Loucy (cell line): ENCODE data around the gene DDX31.

Experiments used
- H2AFZ ChIP-seq: fragments of 200-600 bp; sonication (generic); 2 replicates; pipeline ENCODE4 v1.6.0; 2016; ENCODE audit warnings: antibody characterized with exemption, mild to moderate bottlenecking, low read length, moderate library complexity
- H3F3A ChIP-seq: fragments of 200-600 bp; 2 replicates; pipeline ENCODE4 v1.6.0; 2016; ENCODE audit warnings: antibody characterized with exemption, low read depth, mild to moderate bottlenecking
- H3K27me3 ChIP-seq: fragments of 200-600 bp; sonication (generic); 2 replicates; pipeline ENCODE4 v1.6.1; 2014; ENCODE audit warnings: low read length, mild to moderate bottlenecking; ENCODE audit not compliant: insufficient read depth, poor library complexity, severe bottlenecking
- H3K36me3 ChIP-seq: fragments of 200-600 bp; sonication (generic); 2 replicates; pipeline ENCODE4 v1.6.1; 2016; ENCODE audit warnings: low read length; ENCODE audit not compliant: insufficient read depth
- H3K4me1 ChIP-seq: fragments of 200-600 bp; sonication (generic); 2 replicates; pipeline ENCODE4 v1.5.1; 2014; ENCODE audit warnings: low read length, mild to moderate bottlenecking; ENCODE audit not compliant: insufficient read depth, poor library complexity, severe bottlenecking
- H3K4me2 ChIP-seq: fragments of 200-600 bp; sonication (generic); 2 replicates; pipeline ENCODE4 v1.6.0; 2014; ENCODE audit warnings: antibody characterized with exemption, low read length, low read depth, mild to moderate bottlenecking; ENCODE audit not compliant: poor library complexity, severe bottlenecking
- H3K4me3 ChIP-seq: fragments of 200-600 bp; sonication (generic); 2 replicates; pipeline ENCODE4 v1.5.1; 2014; ENCODE audit warnings: low read length, mild to moderate bottlenecking, mixed read lengths; ENCODE audit not compliant: poor library complexity, severe bottlenecking
- H3K79me2 ChIP-seq: fragments of 200-600 bp; sonication (generic); 2 replicates; pipeline ENCODE4 v1.6.1; 2014; ENCODE audit warnings: low read length; ENCODE audit not compliant: insufficient read depth
- H3K9ac ChIP-seq: fragments of 200-600 bp; sonication (generic); 2 replicates; pipeline ENCODE4 v1.6.0; 2014; ENCODE audit warnings: mild to moderate bottlenecking, low read depth, low read length, moderate library complexity; ENCODE audit not compliant: poor library complexity, severe bottlenecking
- H3K9me2 ChIP-seq: fragments of 200-600 bp; sonication (generic); replicated peaks from 2 replicates; pipeline ENCODE4 v1.6.1; 2016; ENCODE audit warnings: low read depth, low read length, mixed read lengths
- H3K9me3 ChIP-seq: fragments of 200-600 bp; sonication (generic); 2 replicates; pipeline ENCODE4 v1.6.1; 2014; ENCODE audit warnings: mild to moderate bottlenecking, antibody characterized with exemption, low read length, low read depth; ENCODE audit not compliant: insufficient read depth
- H4K20me1 ChIP-seq: fragments of 200-600 bp; sonication (generic); 2 replicates; pipeline ENCODE4 v1.6.0; 2014; ENCODE audit warnings: antibody characterized with exemption, low read length, mild to moderate bottlenecking; ENCODE audit not compliant: insufficient read depth, poor library complexity, severe bottlenecking
- EZH2phosphoT487 ChIP-seq: fragments of 200-600 bp; IDR thresholded peaks from 2 replicates; pipeline ENCODE4 v1.6.1; 2018; ENCODE audit warnings: antibody characterized with exemption, mild to moderate bottlenecking, moderate library complexity, borderline replicate concordance
- TF ChIP-seq, protein P1 (sequence below): fragments of 200-600 bp; sonication (generic); conservative IDR thresholded peaks from 2 replicates; pipeline ENCODE4 v1.5.1; 2014; ENCODE audit warnings: mild to moderate bottlenecking, antibody characterized with exemption, low read length

DDX31 gene

GRCh38 chr9:132578367-132578932 lies 91.3 kb downstream of the DDX31 start:
- H4K20me1 ChIP-seq, result no peaks in the 10 kb centered on the region
- no peak overlapping the region for H3K9ac ChIP-seq
- TF ChIP-seq EZH2phosphoT487, result no peak
- TF ChIP-seq, protein P1, sequence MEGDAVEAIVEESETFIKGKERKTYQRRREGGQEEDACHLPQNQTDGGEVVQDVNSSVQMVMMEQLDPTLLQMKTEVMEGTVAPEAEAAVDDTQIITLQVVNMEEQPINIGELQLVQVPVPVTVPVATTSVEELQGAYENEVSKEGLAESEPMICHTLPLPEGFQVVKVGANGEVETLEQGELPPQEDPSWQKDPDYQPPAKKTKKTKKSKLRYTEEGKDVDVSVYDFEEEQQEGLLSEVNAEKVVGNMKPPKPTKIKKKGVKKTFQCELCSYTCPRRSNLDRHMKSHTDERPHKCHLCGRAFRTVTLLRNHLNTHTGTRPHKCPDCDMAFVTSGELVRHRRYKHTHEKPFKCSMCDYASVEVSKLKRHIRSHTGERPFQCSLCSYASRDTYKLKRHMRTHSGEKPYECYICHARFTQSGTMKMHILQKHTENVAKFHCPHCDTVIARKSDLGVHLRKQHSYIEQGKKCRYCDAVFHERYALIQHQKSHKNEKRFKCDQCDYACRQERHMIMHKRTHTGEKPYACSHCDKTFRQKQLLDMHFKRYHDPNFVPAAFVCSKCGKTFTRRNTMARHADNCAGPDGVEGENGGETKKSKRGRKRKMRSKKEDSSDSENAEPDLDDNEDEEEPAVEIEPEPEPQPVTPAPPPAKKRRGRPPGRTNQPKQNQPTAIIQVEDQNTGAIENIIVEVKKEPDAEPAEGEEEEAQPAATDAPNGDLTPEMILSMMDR, result no peak
- H3K4me1 ChIP-seq, result no peaks in the 10 kb centered on the region
- no peaks in the 10 kb centered on the region for H3K9me2 ChIP-seq
- H3K27me3 ChIP-seq, result no peaks in the 10 kb centered on the region
- no peaks in the 10 kb centered on the region for H3F3A ChIP-seq
- no peaks in the 10 kb centered on the region for H3K9me3 ChIP-seq
- no peaks in the 10 kb centered on the region for H3K79me2 ChIP-seq
- H3K36me3 ChIP-seq, result no peaks in the 10 kb centered on the region
- H3K4me2 ChIP-seq, result no peak overlapping the region
- H3K4me3 ChIP-seq, result no peak overlapping the region
- no peak overlapping the region for H2AFZ ChIP-seq

DNA sequence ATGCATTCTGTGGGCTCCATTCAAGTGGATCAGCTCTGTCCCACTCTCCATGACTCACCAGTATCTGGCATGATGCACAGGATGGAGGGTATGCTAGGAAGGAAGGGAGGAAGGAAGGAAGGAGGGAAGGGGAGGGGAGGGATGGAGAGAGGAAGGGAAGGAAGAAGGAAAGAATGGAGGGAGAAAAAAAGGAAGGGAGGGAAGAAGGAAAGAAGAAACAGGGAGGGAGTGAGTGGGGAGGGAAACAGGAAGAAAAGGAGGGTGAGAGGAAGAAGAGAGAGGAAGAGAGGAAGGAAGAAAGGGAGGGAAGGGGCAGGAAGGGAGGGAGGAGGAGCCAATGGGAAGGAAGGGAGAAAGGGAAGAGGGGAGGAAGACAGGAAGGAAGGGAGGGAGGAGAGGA lies 92.7 kb downstream of the DDX31 start:
- Histone ChIP-seq H3K9ac (no peak overlapping the region), H3F3A (no peaks in the 10 kb centered on the region), H3K9me3 (no peaks in the 10 kb centered on the region), H3K36me3 (no peaks in the 10 kb centered on the region), H3K79me2 (no peaks in the 10 kb centered on the region), H3K4me2 (no peak overlapping the region), H4K20me1 (no peaks in the 10 kb centered on the region), H3K4me1 (no peaks in the 10 kb centered on the region), H2AFZ (no peak overlapping the region), H3K9me2 (no peaks in the 10 kb centered on the region), H3K4me3 (no peak overlapping the region), H3K27me3 (no peaks in the 10 kb centered on the region)
- no peak for TF ChIP-seq EZH2phosphoT487
- TF ChIP-seq, protein P1, result no peak

GRCh38 chr9:132575811-132576210 lies 94.0 kb downstream of the DDX31 start:
- no peaks in the 10 kb centered on the region for H3K4me1 ChIP-seq
- H3K9me3 ChIP-seq, result no peaks in the 10 kb centered on the region
- H4K20me1 ChIP-seq, result no peaks in the 10 kb centered on the region
- no peak overlapping the region for H3K4me3 ChIP-seq
- H3K27me3 ChIP-seq, result no peaks in the 10 kb centered on the region
- no peak overlapping the region for H3K4me2 ChIP-seq
- no peak overlapping the region for H2AFZ ChIP-seq
- no peaks in the 10 kb centered on the region for H3K36me3 ChIP-seq
- H3K9me2 ChIP-seq, result no peaks in the 10 kb centered on the region
- H3K79me2 ChIP-seq, result no peaks in the 10 kb centered on the region
- TF ChIP-seq EZH2phosphoT487, result no peak
- TF ChIP-seq, protein P1, result no peak
- no peak overlapping the region for H3K9ac ChIP-seq
- H3F3A ChIP-seq, result no peaks in the 10 kb centered on the region
